Left renal pelvis (tissue), 4 donors: ENCODE measurements around the gene NUSAP1. TPM values are rescaled to one million over a fixed set of nuclear protein-coding genes. Genes with fewer than 3 reads are reported as not detected.
"Not testable (repeated sequence)": the region's sequence is repeated elsewhere in the genome, so short reads cannot be mapped to it uniquely, and the experiment has no call there.

Experiments
- DNase-seq, 4 donors: peaks; one replicate each; pipeline ENCODE4 v3.0.0-alpha.2; 2013; ENCODE audit warnings: low read depth in 4 of 4, low spot score in 3 of 4
- polyA plus RNA-seq, 4 donors: library from polyadenylated mRNA; unstranded; fragments of 120-200 nt; gene quantifications; one replicate each; pipeline ENCODE4 v1.2.1, GENCODE V29; 2013; ENCODE audit not compliant: insufficient read length in 4 of 4

Gene NUSAP1
- polyA plus RNA-seq, 4 donors: 89.9 to 101 (median 92.3) TPM

GRCh38 chr15:41331833-41332193, 868 bp upstream of the NUSAP1 start:
- DNase-seq: peak in 1 of 4 donors; percentile 60

GRCh38 chr15:41333026-41333562, 413 bp downstream of the NUSAP1 start:
- DNase-seq: no peak

GRCh38 chr15:41334293-41335120, 1.8 kb downstream of the NUSAP1 start:
- DNase-seq: no peak

GRCh38 chr15:41336549-41336948, 3.9 kb downstream of the NUSAP1 start:
- no peak for DNase-seq

GRCh38 chr15:41337047-41337446, 4.4 kb downstream of the NUSAP1 start:
- no peak for DNase-seq

- no peak for DNase-seq
Observed at GRCh38 chr15:41337631-41338522, 5.2 kb downstream of the NUSAP1 start.

GRCh38 chr15:41340189-41340695, 7.6 kb downstream of the NUSAP1 start:
- DNase-seq: no peak

GRCh38 chr15:41341519-41341918, 8.8 kb downstream of the NUSAP1 start:
- no peak for DNase-seq

- DNase-seq: no peak
Observed at GRCh38 chr15:41347236-41347635, 14.6 kb downstream of the NUSAP1 start.

GRCh38 chr15:41350057-41350717, 17.5 kb downstream of the NUSAP1 start:
- DNase-seq: no peak

- DNase-seq: no peak
Observed at GRCh38 chr15:41354371-41354770, 21.7 kb downstream of the NUSAP1 start.

GRCh38 chr15:41367418-41367817, 34.7 kb downstream of the NUSAP1 start:
- DNase-seq: no peak

GRCh38 chr15:41377978-41378377, 45.3 kb downstream of the NUSAP1 start:
- DNase-seq: no peak

- DNase-seq: not testable (repeated sequence)
Observed at GRCh38 chr15:41383974-41384749, 51.5 kb downstream of the NUSAP1 start.

- no peak for DNase-seq
Observed at GRCh38 chr15:41387646-41388045, 55.0 kb downstream of the NUSAP1 start.

GRCh38 chr15:41392659-41393058, 60.0 kb downstream of the NUSAP1 start:
- no peak for DNase-seq

- no peak for DNase-seq
Observed at GRCh38 chr15:41394924-41395323, 62.2 kb downstream of the NUSAP1 start.

- DNase-seq: no peak
Observed at GRCh38 chr15:41396111-41396510, 63.4 kb downstream of the NUSAP1 start.

- no peak for DNase-seq
Observed at GRCh38 chr15:41401904-41402267, 69.2 kb downstream of the NUSAP1 start.

- no peak for DNase-seq
Observed at GRCh38 chr15:41407341-41407740, 74.7 kb downstream of the NUSAP1 start.
